NCI-H748 (cell line): ENCODE results near the gene WDR6.
A peak's percentile ranks its signal among the peaks of the same experiment; 100 is the strongest.

Experiments
- DNase-seq: peaks from one replicate; lab custom pipeline; 2025; ENCODE audit not compliant: unreplicated experiment; lab: John Stamatoyannopoulos, UW

WDR6 gene

DNA sequence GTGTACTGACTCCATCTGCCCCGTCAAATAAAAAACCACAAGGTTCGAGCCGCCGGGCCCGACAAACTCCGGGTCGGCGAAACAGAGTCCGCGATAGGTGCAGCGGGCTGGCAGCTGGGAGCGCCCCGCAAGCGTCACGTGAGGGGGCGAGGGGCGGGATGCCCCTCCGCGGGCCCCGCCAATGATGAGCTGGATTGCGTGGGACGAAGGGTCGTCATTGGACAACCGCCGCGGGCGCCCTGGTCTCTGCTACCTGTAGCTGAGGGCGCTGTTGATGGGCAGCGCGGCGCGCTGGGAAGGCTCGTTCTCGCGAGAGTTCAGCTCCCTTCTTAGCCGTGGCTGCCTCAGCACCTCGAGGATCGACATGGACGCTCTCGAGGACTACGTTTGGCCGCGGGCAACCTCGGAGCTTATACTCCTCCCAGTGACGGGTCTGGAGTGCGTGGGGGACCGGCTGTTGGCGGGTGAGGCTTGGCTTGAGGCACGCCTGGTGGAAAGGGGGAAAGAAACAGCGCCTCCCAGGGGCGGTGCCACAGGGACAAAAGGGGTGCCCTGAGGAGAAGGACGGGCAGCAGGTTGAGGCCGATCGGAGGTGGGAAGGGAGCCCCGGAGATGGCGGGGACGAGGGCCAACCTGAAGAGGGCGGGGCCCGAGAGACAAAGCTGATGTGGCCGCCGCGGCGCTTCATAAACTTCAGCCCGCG lies at the start of gene WDR6:
TSS of gene WDR6 (plus strand) at position 324 of the 703 bp plus-strand sequence. CDS start at position 365, 41 bp downstream.
- peak; percentile 97 for DNase-seq

DNA sequence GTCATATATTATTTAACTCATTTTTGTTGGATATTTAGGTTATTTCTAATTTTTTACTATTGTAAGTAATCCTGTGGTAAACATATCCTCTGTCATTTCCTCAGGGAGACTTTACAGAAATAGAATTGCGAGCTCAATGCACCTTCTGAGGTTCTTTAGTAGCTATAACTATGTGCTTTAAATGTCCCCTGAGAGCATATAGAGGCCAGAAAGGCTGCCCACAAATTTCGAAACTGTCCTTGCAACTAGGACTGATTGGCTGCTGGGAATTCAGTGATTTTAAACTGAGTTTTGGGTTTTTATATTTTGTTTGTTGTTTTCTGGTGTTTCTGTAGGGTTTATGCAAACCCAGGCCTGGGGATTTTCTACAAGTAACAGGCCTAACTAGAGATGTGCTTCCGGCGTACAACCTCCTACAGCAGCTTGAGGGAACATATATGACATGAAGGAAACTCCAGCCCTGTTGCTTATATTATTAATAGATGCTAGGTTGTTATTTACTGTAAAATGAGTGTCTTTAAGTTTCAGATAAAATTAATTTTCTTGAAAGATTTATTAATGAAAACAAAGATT lies 46.3 kb upstream of the WDR6 start:
- DNase-seq, result no peak

DNA sequence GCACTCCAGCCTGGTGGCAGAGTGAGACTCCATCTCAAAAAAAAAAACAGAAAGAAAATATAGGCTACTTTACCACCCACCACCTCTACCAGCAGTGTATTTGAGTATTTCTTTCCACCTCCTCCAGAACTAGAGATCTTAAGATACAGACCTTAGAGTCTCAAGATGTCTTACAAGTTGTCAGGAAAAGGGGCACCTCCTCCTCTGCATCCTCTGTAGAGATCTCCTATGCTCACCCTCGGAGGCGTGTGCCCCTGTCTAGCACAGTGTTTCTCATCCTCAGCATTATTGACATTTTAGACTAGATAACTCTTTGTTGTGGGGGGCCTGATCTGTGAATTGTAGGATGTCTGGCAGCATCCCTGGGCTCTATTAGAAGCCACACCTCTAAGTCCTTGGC lies 44.9 kb upstream of the WDR6 start:
- DNase-seq, result no peak

- no peak for DNase-seq
These were observed 44.3 kb upstream of the WDR6 start for GRCh38 chr3:48962939-48963338.

- DNase-seq, result no peak
These were observed 43.6 kb upstream of the WDR6 start for GRCh38 chr3:48963591-48963990.

- DNase-seq, result no peak
These were observed 40.8 kb upstream of the WDR6 start for GRCh38 chr3:48966367-48966766.

DNA sequence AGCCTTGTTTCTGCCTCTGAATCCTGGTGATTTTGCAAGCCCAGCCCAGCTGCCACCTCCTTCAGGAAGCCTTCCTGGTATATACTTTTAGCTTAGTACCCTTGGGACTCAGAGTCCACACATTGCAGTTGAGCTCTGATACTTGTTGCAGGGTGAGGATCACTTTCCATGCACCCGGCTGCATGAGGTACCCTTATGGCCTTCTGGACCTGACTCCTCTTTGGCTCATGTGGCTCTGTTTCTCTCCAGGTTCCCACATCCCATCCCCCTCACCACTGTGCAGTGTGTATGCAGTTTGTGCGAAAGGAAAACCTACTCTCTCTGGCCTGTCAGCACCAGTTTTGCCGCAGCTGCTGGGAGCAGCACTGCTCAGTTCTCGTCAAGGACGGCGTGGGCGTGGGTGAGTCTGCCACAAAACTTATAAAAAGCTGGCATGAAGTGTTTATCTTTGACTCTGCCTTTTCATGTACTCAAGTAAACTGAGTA lies 40.3 kb upstream of the WDR6 start:
- no peak for DNase-seq

DNA sequence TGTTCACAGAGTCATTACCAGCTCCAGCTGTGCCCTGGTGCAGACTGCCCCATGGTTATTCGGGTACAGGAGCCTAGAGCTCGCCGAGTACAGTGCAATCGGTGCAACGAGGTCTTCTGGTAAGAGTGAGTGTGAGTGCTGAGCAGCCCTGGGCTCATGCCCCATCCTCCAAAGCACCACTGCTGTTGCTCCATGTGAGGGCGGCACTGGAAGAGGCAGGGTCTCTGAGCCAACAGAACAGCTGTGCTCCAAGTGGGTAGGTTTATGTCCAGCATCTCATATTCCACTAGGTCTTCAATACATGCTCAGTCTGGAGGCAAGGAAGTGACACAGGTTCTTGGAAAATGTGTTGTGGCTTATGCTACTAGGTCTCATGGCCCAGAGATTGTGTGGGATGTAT lies 36.6 kb upstream of the WDR6 start:
- no peak for DNase-seq

DNA sequence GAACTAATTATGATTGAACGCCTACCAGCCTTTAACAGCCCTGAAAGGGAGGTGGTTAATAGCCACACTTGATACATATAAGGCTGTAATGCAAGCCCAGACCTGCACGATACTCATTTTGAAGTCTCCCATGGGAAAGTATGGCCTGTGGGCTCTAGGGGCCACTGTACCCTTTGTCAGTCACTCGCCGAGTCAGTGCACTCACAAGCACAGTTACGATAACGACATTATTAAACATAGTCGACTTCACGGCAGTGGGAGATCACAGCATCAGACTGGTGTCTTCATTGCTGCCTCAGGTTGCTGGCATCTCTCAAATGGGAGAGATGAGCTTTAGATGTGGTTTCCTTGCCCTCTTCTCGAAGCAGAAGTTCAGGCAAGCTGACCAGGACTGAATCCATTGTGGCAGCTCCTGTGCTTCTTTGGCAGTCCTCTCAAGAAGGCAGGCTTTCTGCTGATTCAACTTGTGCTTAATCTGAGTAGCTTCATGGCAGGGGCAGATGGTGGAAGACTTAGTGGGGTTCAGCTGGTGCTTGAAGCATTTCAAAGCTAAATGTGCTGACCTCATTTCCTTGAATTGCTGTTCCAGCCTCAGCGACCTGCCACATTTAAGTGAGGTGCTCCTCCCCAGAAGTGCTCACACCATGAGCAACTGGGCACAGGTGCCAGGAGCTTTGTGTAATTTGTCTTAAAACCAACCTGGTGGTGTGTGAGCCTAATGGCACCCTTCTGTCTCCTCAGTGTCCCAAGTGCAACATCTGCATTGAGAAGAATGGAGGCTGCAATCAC lies 32.9 kb upstream of the WDR6 start:
- DNase-seq, result no peak

GRCh38 chr3:48979451-48979850 lies 27.7 kb upstream of the WDR6 start:
- DNase-seq, result no peak

DNA sequence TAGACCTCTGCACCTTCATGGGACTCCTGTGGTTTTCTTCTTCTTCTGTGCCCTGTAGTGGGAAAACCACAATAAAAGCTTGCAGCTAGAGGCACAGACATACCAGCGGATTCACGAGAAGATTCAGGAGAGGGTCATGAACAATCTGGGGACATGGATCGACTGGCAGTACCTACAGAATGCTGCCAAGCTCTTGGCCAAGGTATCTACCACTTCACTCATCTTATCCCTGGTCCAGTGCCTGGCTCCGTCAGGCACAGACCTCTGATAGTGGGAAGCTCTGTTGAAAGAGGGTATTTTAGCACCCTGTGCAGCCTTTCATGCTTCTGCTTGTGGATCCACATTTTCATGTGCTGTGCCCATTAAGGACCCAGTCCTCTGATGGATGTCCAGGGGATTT lies 26.9 kb upstream of the WDR6 start:
- no peak for DNase-seq

DNA sequence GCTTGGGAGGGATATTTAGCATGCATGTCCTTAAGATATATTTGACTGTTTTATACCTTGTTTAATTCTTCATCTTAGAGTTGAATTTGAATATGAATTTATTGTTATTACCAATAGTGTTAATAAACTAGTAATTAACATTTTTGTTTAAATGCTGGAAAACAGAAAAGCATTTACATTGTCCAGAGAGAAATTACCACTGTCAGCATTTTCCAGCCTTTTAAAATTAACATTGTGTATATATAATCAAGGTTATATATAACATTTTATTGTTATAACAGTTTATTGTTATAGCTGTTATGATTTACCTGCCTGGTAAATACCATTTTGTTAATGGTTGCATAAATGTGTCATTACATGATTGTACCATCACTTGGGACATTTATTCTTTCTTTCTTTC lies 25.2 kb upstream of the WDR6 start:
- no peak for DNase-seq

GRCh38 chr3:48982686-48983085 lies 24.5 kb upstream of the WDR6 start:
- no peak for DNase-seq

DNA sequence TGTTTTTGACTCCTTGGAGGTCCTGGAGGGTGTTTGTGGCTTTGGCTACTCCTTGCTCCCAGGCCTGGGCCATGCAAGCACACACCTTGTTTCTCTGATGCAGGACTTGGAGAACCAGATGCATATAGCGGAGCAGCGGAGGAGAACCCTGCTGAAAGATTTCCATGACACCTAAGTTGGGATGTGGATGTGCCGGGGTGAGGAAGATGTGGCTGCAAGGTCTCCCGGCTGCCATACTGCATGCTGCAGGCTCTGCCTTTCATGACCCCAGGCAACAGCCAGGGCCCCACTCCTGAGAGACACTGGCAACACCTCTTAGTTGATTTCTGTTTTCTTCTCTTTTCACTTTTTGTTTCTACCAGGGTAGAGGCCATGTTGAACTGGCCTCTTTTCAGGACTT lies 24.1 kb upstream of the WDR6 start:
- DNase-seq, result no peak

GRCh38 chr3:48984663-48985062 lies 22.5 kb upstream of the WDR6 start:
- no peak for DNase-seq

DNA sequence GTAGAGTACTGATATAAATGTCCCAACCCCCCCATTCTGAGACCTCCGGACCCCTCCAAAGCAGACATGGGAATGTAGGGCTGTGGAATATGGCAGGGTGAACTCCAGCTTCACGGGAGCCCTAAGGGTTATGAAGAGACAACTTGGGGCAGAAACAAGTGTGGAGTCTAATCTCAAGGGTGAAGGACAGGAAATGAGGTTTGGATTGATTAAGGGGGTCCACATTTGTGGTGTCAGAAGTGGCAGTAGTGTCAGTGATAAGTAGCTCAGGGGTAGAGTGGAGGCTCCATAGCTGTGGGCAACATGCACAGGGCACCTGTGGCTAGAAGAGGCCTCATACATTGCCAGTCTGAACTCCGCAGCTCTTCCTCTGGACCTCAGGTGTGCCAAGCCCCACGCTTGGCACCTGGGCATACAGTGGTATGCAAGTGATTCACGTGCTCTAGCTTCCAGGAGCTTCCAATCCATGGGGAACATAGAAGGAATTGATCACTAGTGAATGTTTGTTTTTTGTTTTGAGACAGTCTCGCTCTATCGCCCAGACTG lies 21.3 kb upstream of the WDR6 start:
- no peak for DNase-seq

- DNase-seq, result peak; percentile 43
These were observed 17.9 kb upstream of the WDR6 start for GRCh38 chr3:48989126-48989795.

DNA sequence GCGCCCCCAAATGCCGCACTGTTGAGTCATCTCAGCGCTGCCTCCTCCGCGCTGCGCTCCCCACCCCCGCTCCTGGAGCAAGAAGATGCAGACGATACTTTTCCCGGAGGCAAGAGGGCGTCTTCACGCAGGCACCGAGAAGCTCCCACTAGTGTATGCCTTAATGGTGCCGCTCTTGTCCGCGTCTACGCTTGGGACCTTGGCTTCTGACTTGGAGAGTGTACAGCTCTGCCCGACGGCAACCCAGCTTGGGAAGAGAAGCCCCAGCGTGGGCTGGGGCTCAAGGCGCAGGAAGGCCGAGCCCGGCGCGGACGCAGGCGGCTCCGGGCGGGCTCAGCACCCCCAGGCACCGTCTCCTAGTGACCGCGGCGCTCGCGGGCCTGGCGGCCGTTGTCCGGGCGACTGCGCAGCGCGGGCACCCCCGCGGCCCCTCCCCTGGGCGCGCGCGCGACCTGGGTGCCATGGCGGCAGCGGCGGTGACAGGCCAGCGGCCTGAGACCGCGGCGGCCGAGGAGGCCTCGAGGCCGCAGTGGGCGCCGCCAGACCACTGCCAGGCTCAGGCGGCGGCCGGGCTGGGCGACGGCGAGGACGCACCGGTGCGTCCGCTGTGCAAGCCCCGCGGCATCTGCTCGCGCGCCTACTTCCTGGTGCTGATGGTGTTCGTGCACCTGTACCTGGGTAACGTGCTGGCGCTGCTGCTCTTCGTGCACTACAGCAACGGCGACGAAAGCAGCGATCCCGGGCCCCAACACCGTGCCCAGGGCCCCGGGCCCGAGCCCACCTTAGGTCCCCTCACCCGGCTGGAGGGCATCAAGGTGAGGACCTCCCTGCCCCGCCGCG lies 17.2 kb upstream of the WDR6 start, which contains the start of gene P4HTM:
TSS of gene P4HTM (plus strand) at position 446 of the 840 bp plus-strand sequence. CDS start at position 462, 16 bp downstream.
- DNase-seq, result peak; percentile 77

GRCh38 chr3:48990636-48991469 lies 16.3 kb upstream of the WDR6 start:
- DNase-seq, result peak; percentile 58
